ENCODE results near the gene GPRIN3.

Gene GPRIN3

DNA sequence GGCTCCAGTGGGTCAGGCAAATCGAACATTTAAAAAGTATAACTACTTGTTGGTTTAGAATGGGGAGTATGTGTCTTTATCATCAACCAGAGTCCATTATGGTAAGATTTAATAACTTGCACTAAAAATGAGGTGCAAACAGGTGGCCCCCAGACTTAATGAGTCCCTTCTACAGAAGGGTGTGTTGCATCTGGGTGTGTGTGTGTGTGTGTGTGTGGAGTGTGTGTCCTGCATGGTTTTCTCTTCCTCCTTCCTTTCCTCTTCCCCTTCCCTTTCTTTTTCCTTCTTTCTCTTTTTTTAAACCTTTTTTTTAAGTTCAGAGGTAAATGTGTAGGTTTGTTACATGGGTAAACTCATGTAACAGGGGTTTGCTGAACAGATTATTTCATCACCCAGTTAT is 53.7 kb downstream of the GPRIN3 start:
- no peak overlapping the region for H3K4me3 ChIP-seq (ENCODE audit: control insufficient read depth, low read depth, low read length)
- TF ChIP-seq, protein P1, sequence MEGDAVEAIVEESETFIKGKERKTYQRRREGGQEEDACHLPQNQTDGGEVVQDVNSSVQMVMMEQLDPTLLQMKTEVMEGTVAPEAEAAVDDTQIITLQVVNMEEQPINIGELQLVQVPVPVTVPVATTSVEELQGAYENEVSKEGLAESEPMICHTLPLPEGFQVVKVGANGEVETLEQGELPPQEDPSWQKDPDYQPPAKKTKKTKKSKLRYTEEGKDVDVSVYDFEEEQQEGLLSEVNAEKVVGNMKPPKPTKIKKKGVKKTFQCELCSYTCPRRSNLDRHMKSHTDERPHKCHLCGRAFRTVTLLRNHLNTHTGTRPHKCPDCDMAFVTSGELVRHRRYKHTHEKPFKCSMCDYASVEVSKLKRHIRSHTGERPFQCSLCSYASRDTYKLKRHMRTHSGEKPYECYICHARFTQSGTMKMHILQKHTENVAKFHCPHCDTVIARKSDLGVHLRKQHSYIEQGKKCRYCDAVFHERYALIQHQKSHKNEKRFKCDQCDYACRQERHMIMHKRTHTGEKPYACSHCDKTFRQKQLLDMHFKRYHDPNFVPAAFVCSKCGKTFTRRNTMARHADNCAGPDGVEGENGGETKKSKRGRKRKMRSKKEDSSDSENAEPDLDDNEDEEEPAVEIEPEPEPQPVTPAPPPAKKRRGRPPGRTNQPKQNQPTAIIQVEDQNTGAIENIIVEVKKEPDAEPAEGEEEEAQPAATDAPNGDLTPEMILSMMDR (IDR thresholded peaks at IDR 0.05; ENCODE audit: control insufficient read depth, insufficient read depth, low read depth, low read length, missing control alignments), result no peak
- DNase-seq (ENCODE audit: low read depth), result no peak

- no peak overlapping the region for H3K4me3 ChIP-seq (ENCODE audit: control insufficient read depth, low read depth, low read length)
- no peak for DNase-seq (ENCODE audit: low read depth)
- TF ChIP-seq, protein P1 (IDR thresholded peaks at IDR 0.05; ENCODE audit: control insufficient read depth, insufficient read depth, low read depth, low read length, missing control alignments), result no peak
Observed at GRCh38 chr4:89253311-89253710, 54.3 kb downstream of the GPRIN3 start.

DNA sequence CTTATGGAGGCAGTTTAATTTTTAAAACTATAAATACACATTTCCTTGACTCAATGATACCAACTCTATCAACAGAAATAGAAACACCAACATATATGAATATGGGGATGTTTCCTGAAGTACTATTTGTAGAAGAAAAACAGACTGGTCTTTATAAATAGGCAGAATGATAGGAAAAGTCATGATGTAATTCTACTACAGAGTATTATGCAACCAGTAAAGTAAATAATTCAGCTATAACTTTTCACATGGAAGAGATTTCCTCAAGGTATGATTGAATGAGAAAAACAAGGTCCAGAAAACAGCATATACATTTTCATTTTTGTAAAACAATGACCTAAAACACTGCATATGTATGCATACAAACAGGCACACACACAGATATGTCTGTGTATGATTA is 56.2 kb downstream of the GPRIN3 start:
- H3K4me3 ChIP-seq (ENCODE audit: control insufficient read depth, low read depth, low read length), result no peak overlapping the region
- TF ChIP-seq, protein P1 (IDR thresholded peaks at IDR 0.05; ENCODE audit: control insufficient read depth, insufficient read depth, low read depth, low read length, missing control alignments), result no peak
- no peak for DNase-seq (ENCODE audit: low read depth)

- DNase-seq (ENCODE audit: low read depth), result no peak
- TF ChIP-seq, protein P1 (IDR thresholded peaks at IDR 0.05; ENCODE audit: control insufficient read depth, insufficient read depth, low read depth, low read length, missing control alignments), result no peak
- H3K4me3 ChIP-seq (ENCODE audit: control insufficient read depth, low read depth, low read length), result no peak overlapping the region
Observed at GRCh38 chr4:89249716-89250361, 57.8 kb downstream of the GPRIN3 start.

- no peak for DNase-seq (ENCODE audit: low read depth)
Observed at GRCh38 chr4:89249313-89249712, 58.3 kb downstream of the GPRIN3 start.

DNA sequence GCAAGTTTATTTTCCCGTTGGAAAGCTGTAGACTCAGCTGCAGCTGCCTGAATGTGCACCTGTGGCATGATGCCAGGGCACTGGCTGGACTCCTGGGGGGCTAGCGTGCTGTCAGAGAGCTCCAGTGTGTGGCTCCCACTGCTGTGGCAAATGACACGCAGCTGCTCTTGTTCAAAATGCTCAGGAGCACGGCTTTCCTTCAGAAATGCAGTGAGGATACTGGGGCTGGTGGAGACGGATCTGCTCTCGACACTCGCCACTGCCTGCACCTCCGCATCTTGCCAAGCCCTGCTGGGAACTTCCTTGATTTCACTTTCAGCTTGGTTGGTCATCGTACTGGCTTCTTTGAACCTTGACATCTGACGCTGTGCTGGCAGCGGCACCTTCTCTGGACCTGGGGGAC is 58.7 kb downstream of the GPRIN3 start:
- H3K4me3 ChIP-seq (ENCODE audit: control insufficient read depth, low read depth, low read length), result no peak overlapping the region
- TF ChIP-seq, protein P1 (IDR thresholded peaks at IDR 0.05; ENCODE audit: control insufficient read depth, insufficient read depth, low read depth, low read length, missing control alignments), result no peak
- no peak for DNase-seq (ENCODE audit: low read depth)

More at GRCh38 chr4:89249313-89249712, 58.3 kb downstream of the GPRIN3 start:
- H3K4me3 ChIP-seq (ENCODE audit: control insufficient read depth, low read depth, low read length), result no peak overlapping the region
- TF ChIP-seq, protein P1 (IDR thresholded peaks at IDR 0.05; ENCODE audit: control insufficient read depth, insufficient read depth, low read depth, low read length, missing control alignments), result no peak
